Measurements from ENCODE around the gene COL6A3. TPM values are rescaled to one million over a fixed set of nuclear protein-coding genes. Genes with fewer than 3 reads are reported as not detected.

COL6A3 gene
- total and polyA plus RNA-seq, 2 of the 13 experiments (the other 11 are each of a cell fraction or from before 2014, with no cell fraction given) = 0.03 TPM; not detected in 1

- no peak for TF ChIP-seq CSRNP1 (CRISPR knock-in tag; IDR thresholded peaks at IDR 0.05)
- TF ChIP-seq ZNF251 (CRISPR knock-in tag; IDR thresholded peaks at IDR 0.05) = no peak
- TF ChIP-seq HNRNPL (IDR thresholded peaks at IDR 0.05; ENCODE audit: low read depth, low read length) = no peak
- no peak for TF ChIP-seq SIX1 (CRISPR knock-in tag; IDR thresholded peaks at IDR 0.05; ENCODE audit: borderline replicate concordance)
- no peak for TF ChIP-seq MBNL3 (CRISPR knock-in tag; conservative IDR thresholded peaks at IDR 0.05)
- no peak for TF ChIP-seq FOXO1 (CRISPR knock-in tag; IDR thresholded peaks at IDR 0.05)
These were observed 76.4 kb downstream of the COL6A3 start (continued) for GRCh38 chr2:237337586-237337985.

GRCh38 chr2:237336131-237336530, 77.8 kb downstream of the COL6A3 start:
- Histone ChIP-seq H3K27ac (ENCODE audit: extremely low read length, insufficient read depth, low read length) (no peak overlapping the region), H3K9ac (ENCODE audit: insufficient read depth, low read depth, low read length) (no peak overlapping the region), H3K4me1 (ENCODE audit: insufficient read depth, low read length) (no peaks in the 10 kb centered on the region), H3K4me3 (replicated peaks in 1 of 3; ENCODE audit: insufficient read depth in 1 of 3, low read depth in 2 of 3, low read length in 3 of 3) (no peak overlapping the region), H4K20me1 (ENCODE audit: insufficient read depth, low read length) (no peaks in the 10 kb centered on the region), H3K4me2 (ENCODE audit: low read depth, low read length) (no peak overlapping the region), H2AFZ (ENCODE audit: low read length) (no peak overlapping the region), H3K36me3 (replicated peaks in 1 of 2; ENCODE audit: control insufficient read depth in 1 of 2, insufficient read depth in 2 of 2, low read length in 2 of 2) (no peaks in the 10 kb centered on the region), H3K79me2 (ENCODE audit: insufficient read depth, low read length) (no peaks in the 10 kb centered on the region), H3K9me3 (ENCODE audit: low read length) (no peaks in the 10 kb centered on the region), H3K27me3 (ENCODE audit: control insufficient read depth in 1 of 2, insufficient read depth in 2 of 2, low read length in 2 of 2) (peaks cover 1 to 12% of the 10 kb centered on the region in 2 experiments; a peak in 3 of 5 replicates)
- ChIA-PET POLR2A (no interaction called here), CTCF (ENCODE audit: low intra/inter-chr PET ratio, low total read pairs) (no interaction called here)
- intact Hi-C loops (cut with micrococcal nuclease; ENCODE audit: unreplicated experiment) = no loop called here
- FAIRE-seq (no peak), DNase-seq (ENCODE audit: low spot score) (no peak), ATAC-seq (no peak)
- BruUV-seq (replicated peaks) = no TSS peak
- in situ Hi-C loops (cut with HindIII; ENCODE audit: extremely low pct_ligation_motif_present, low pct_unique_long_range_greater_than_20kb) = no loop called here
- 48% methylated on average over 16 of the region's 16 CpGs for WGBS (ENCODE audit: low lambda C conversion rate)
- no peak for TF ChIP-seq U2AF1 (optimal IDR thresholded peaks at IDR 0.05; ENCODE audit: low read depth, low read length)
- TF ChIP-seq JUN (CRISPR knock-in tag; IDR thresholded peaks at IDR 0.05) = no peak
- TF ChIP-seq RNF2 (conservative IDR thresholded peaks at IDR 0.05; ENCODE audit: low read depth) = no peak
- TF ChIP-seq MTERF4 (CRISPR knock-in tag; IDR thresholded peaks at IDR 0.05) = no peak
- TF ChIP-seq CEBPB (IDR thresholded peaks at IDR 0.05; ENCODE audit: borderline replicate concordance, low read depth, low read length) = no peak
- no peak for TF ChIP-seq ZNF44 (CRISPR knock-in tag; IDR thresholded peaks at IDR 0.05)
- TF ChIP-seq CSRNP1 (CRISPR knock-in tag; IDR thresholded peaks at IDR 0.05) = no peak
- TF ChIP-seq ZNF142 (CRISPR knock-in tag; IDR thresholded peaks at IDR 0.05) = no peak
- TF ChIP-seq HOXD1 (CRISPR knock-in tag; IDR thresholded peaks at IDR 0.05) = no peak

Data from HepG2 (cell line).